Measurements from ENCODE around the gene RAP1A. TPM values are rescaled to one million over a fixed set of nuclear protein-coding genes. Genes with fewer than 3 reads are reported as not detected.
"Not testable (repeated sequence)": the region's sequence is repeated elsewhere in the genome, so short reads cannot be mapped to it uniquely, and the experiment has no call there.

RAP1A gene
- polyA plus RNA-seq, 4 donors: 67.6 to 89.2 (median 84.5) TPM

DNA sequence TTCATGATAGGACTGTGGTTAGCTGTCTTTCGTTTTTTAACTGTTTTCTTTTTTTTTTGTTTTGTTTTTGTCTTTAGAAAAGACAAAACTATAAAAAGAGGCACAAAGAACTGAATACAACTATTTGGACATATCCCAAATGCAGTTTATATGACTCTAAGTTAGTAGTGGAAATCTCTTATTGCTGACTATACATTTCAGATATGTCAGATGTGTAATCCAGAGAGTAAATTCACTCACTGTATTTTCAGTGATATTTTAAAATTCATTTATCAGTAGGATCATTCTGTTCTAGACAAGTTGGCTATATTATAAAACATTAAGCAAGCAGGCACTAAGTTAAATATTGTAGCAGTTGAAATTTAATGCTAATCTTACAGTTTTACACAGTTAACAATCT lies 5.7 kb downstream of the RAP1A start:
- no peak for DNase-seq (ENCODE audit: low read depth in 4 of 4, low spot score in 3 of 4)

DNA sequence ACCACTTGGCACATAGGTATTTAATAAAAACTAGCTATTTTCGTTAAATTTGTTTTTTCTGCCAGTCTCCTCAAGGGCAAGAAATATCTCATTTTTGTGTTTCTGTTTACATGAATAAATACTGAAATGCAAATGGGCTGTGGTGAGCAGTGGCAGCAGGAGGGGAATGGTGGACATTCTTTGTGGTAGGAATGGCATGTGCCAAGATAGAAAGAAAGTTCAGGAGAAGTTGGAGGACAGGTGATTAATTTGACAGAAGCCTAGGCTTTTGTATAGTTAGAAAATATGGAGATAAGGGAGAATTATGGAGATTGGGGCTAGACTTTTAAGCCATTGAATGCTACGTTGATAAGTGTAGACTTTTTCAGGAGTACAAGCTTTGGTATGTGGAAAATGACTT lies 8.6 kb downstream of the RAP1A start:
- DNase-seq (ENCODE audit: low read depth in 4 of 4, low spot score in 3 of 4): no peak

GRCh38 chr1:111629190-111629954 lies 9.8 kb downstream of the RAP1A start:
- no peak for DNase-seq (ENCODE audit: low read depth in 4 of 4, low spot score in 3 of 4)

DNA sequence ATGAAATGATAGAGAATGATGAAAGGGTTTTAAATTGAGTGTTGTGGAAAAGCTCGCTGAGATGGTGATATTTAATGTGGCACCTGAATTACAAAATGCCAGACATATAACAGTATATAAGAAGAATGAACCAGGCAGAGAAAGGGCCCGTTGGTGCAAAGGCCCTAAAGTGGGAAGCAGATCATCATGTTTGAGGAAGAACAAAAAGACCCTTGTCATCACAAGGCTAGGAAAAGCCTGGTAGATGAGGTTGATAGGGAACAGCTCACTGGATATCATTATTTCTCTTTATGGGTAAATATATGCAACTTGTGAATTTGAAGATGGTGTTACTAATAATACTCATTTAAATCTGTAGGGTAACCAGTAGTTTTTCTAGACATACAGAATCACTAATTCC lies 11.0 kb downstream of the RAP1A start:
- DNase-seq (ENCODE audit: low read depth in 4 of 4, low spot score in 3 of 4): no peak

- no peak for DNase-seq (ENCODE audit: low read depth in 4 of 4, low spot score in 3 of 4)
Observed at GRCh38 chr1:111631502-111631901, 11.9 kb downstream of the RAP1A start.

DNA sequence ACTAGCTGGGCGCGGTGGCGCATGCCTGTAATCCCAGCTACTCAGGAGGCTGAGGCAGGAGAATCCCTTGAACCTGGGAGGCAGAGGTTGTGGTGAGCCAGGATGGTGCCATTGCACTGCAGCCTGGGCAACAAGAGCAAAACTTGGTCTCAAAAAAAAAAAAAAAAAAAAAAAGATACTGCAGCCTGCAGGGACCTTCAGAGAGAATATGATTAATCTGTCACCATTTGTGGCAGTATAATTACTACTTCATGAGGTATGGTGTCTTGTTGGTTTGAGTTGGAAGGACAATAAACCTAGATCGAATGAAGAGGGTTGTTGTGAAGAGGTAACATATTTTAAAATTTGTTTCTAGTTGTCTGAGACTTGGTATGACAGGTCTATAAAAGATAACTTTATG lies 13.2 kb downstream of the RAP1A start:
- not testable (repeated sequence) for DNase-seq (ENCODE audit: low read depth in 4 of 4, low spot score in 3 of 4)

- DNase-seq (ENCODE audit: low read depth in 4 of 4, low spot score in 3 of 4): no peak
Observed at GRCh38 chr1:111633736-111634247, 14.2 kb downstream of the RAP1A start.

- no peak for DNase-seq (ENCODE audit: low read depth in 4 of 4, low spot score in 3 of 4)
Observed at GRCh38 chr1:111635324-111636009, 15.9 kb downstream of the RAP1A start.

DNA sequence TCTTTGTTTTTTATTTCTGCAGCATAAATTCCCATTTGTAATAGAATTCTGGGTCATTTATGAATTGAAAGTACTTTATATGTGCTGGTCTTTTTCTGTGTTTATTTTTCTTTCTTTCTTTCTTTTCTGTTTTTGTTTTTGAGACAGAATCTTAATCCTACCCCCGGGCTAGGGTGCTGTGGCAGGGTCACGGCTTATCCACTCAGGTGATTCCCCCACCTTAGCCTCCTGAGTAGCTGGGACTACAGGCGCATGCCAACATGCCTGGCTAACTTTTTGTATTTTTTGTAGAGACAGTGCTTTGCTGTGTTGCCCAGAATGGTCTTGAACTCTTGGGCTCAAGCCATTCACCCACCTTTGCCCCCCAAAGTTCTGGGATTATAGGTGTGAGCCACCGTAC lies 18.7 kb downstream of the RAP1A start:
- DNase-seq (ENCODE audit: low read depth in 4 of 4, low spot score in 3 of 4): no peak

GRCh38 chr1:111639602-111640198 lies 20.1 kb downstream of the RAP1A start:
- DNase-seq (ENCODE audit: low read depth in 4 of 4, low spot score in 3 of 4): no peak

DNA sequence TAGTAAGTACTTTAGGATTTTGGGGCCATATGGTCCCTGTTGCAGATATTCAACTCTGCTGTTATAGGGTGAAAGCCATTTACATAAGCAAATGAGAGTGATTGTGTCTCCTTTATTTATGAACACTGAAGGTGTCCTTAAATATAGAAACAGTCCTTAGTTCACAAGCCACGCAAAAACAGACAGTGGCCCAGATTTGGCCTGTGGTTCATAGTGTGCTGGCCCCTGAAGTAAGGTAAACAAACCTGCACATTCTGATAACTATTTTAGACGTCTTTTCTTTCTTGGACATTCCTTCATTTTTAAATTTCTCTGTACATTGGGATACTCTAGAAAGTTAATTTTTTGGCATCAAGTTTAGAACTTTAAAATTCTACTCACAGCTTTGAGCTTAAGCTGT lies 23.5 kb downstream of the RAP1A start:
- DNase-seq (ENCODE audit: low read depth in 4 of 4, low spot score in 3 of 4): no peak

DNA sequence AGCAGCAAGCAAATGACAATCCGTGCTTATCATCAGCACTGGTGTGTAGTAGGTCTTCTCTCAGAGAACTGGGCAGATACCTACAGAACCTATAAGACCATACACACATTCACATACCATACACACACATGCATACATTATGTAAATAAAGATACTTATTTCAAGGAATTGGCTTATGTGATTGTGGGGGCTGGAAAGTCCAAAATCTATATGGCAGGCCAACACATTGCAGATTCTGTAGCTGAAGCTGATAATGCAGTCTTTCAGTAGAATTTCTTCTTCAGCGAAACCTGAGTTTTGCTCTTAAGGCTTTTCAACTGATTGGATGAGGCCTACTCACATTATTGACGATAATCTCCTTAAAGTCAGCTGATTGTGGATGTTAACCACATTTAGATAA lies 24.1 kb downstream of the RAP1A start:
- no peak for DNase-seq (ENCODE audit: low read depth in 4 of 4, low spot score in 3 of 4)

DNA sequence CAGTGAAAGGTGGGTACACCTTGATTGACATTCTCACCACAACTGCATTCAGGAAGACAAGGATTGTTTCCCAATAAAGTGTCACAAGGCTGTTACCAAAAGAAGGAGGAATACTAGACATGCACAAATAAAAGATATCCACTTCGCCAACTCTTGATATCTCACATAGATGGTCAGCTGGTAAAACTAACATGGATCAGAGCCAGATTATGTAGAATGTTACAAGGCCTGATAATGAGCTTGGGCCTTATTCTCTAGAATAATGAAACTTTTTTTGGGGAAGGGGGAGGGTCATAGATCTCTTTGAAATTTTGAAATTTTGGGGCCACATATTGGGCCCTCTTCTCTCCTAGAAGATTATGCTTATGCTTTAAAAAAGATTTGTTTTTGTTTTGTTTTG lies 24.9 kb downstream of the RAP1A start:
- no peak for DNase-seq (ENCODE audit: low read depth in 4 of 4, low spot score in 3 of 4)

- DNase-seq (ENCODE audit: low read depth in 4 of 4, low spot score in 3 of 4): no peak
Observed at GRCh38 chr1:111647736-111648135, 28.1 kb downstream of the RAP1A start.

GRCh38 chr1:111648806-111649205 lies 29.2 kb downstream of the RAP1A start:
- DNase-seq (ENCODE audit: low read depth in 4 of 4, low spot score in 3 of 4): no peak

- DNase-seq (ENCODE audit: low read depth in 4 of 4, low spot score in 3 of 4): no peak
Observed at GRCh38 chr1:111649227-111649626, 29.6 kb downstream of the RAP1A start.

GRCh38 chr1:111649648-111650047 lies 30.1 kb downstream of the RAP1A start:
- DNase-seq (ENCODE audit: low read depth in 4 of 4, low spot score in 3 of 4): peak in 3 of 4 donors; percentile 12 to 24 (median 17)

GRCh38 chr1:111653709-111654108 lies 34.1 kb downstream of the RAP1A start:
- DNase-seq (ENCODE audit: low read depth in 4 of 4, low spot score in 3 of 4): no peak

- DNase-seq (ENCODE audit: low read depth in 4 of 4, low spot score in 3 of 4): no peak
Observed at GRCh38 chr1:111654839-111655238, 35.2 kb downstream of the RAP1A start.

- peak in 2 of 4 donors; percentile 18 to 21 for DNase-seq (ENCODE audit: low read depth in 4 of 4, low spot score in 3 of 4)
Observed at GRCh38 chr1:111656086-111657017, 36.8 kb downstream of the RAP1A start.

- DNase-seq (ENCODE audit: low read depth in 4 of 4, low spot score in 3 of 4): no peak
Observed at GRCh38 chr1:111658622-111659021, 39.0 kb downstream of the RAP1A start.

Data from left renal pelvis (tissue), 4 donors.